SK-N-SH treated with all-trans-retinoic acid at 6 μM for 48 hours (cell line): ENCODE data around the gene SCYGR2.

Source experiments
- BACH2 ChIP-seq: fragments of 250-450 bp; sonication (Bioruptor Pico); IDR thresholded peaks from 2 replicates; pipeline ENCODE4 v1.9.0; 2021; ENCODE audit warnings: mild to moderate bottlenecking, borderline replicate concordance
- CSDC2 ChIP-seq: fragments of 250-450 bp; sonication (Bioruptor Pico); IDR thresholded peaks from 2 replicates; pipeline ENCODE4 v1.5.0; 2020; ENCODE audit warnings: mild to moderate bottlenecking, moderate library complexity
- ESRRG ChIP-seq: fragments of 250-450 bp; sonication (Bioruptor Pico); IDR thresholded peaks from 2 replicates; pipeline ENCODE4 v1.6.1; 2021; ENCODE audit warnings: mild to moderate bottlenecking
- GLIS3 ChIP-seq: fragments of 250-450 bp; sonication (Bioruptor Pico); IDR thresholded peaks from 2 replicates; pipeline ENCODE4 v1.5.0; 2020; ENCODE audit warnings: mild to moderate bottlenecking, moderate library complexity
- ISL1 ChIP-seq: fragments of 250-450 bp; sonication (Bioruptor Pico); IDR thresholded peaks from 2 replicates; pipeline ENCODE4 v2.1.2; 2022; ENCODE audit warnings: mild to moderate bottlenecking, moderate library complexity
- ZC3H10 ChIP-seq: fragments of 250-450 bp; sonication (Bioruptor Pico); IDR thresholded peaks from 2 replicates; pipeline ENCODE4 v1.5.1; 2021; ENCODE audit warnings: mild to moderate bottlenecking, moderate library complexity
- ZFP3 ChIP-seq: fragments of 250-450 bp; sonication (Bioruptor Pico); IDR thresholded peaks from 2 replicates; pipeline ENCODE4 v1.5.0; 2020; ENCODE audit warnings: mild to moderate bottlenecking, moderate library complexity
- ZFP30 ChIP-seq: fragments of 450-650 bp; formaldehyde crosslinking; IDR thresholded peaks from 2 replicates; pipeline ENCODE4 v1.5.0; 2022; ENCODE audit warnings: mild to moderate bottlenecking, moderate library complexity
- ZNF565 ChIP-seq: fragments of 450-650 bp; formaldehyde crosslinking; conservative IDR thresholded peaks from 2 replicates; pipeline ENCODE4 v1.5.0; 2020; ENCODE audit warnings: low read depth, mild to moderate bottlenecking, moderate library complexity

DNA sequence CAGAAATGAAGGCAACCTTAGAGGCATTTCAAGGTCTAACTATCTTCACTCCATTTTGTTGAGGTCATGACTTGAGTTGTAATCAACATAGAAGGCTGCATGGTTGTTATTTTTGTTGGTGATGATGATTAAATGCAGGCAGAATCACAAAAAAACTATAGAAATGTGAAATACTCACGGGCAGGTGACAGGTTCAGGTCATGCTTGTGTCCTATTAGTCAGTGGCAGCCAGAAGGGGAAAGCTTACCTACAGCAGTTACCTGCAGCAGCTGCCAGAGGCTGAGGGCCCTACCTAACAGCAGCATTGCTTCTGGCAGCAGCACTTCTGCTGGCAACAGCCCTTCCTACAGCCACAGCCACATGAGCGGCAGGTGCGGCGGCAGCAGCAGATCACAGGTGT is 15.6 kb downstream of the SCYGR2 start:
- TF ChIP-seq ISL1 (CRISPR knock-in tag): no peak
- TF ChIP-seq BACH2 (CRISPR knock-in tag): no peak
- TF ChIP-seq ZFP30: no peak
- TF ChIP-seq ZC3H10 (CRISPR knock-in tag): no peak
- no peak for TF ChIP-seq CSDC2
- TF ChIP-seq ESRRG (CRISPR knock-in tag): no peak
- no peak for TF ChIP-seq ZNF565
- TF ChIP-seq ZFP3 (CRISPR knock-in tag): no peak
- TF ChIP-seq GLIS3 (CRISPR knock-in tag): no peak
